T-helper 1 cell (primary cell): ENCODE results near the gene KLF14.
"Not testable (repeated sequence)": the region's sequence is repeated elsewhere in the genome, so short reads cannot be mapped to it uniquely, and the experiment has no call there.

Source experiments
- DNase-seq, 5 donors: peaks; one replicate each; pipeline ENCODE4 v3.0.0-alpha.2; 2012 to 2020

Gene KLF14

DNA sequence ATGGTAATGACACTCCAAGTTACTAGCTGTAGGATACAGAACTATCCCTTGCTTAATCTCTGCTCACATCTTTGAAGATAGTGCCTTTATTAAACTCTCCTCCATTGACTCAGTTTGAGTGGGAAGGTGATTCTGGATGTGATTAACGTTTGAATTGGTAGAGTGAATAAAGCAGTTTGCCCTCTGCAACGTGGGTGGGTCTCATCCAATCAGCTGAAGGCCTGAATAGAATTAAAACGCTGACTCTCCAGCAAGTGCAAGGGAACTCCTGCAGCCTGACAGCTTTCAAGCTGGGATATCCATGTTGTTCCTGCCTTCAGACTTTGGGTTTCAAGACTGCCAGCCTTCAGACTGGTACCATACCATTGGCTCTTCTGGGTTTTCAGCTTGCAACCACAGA lies 21.6 kb downstream of the KLF14 start:
- DNase-seq, result no peak

DNA sequence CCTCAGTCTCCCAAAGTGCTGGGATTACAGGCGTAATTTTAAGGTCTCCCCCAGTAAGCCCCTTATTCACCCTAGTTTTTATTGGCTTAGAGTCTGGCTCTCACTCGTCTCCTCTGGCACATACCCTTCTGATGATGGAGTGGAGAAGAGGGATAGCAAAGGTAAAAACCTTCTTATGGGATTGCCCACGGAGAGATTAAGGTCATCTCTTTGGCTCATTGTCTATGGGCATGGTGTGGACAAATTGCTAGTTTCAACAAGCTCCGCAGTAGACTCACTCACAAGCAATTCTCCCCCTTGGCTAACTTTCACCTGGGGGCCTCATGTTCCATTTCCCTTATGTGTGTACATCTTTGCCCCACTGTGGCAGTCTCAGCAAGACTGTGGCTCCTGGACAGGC lies 25.2 kb downstream of the KLF14 start:
- no peak for DNase-seq

DNA sequence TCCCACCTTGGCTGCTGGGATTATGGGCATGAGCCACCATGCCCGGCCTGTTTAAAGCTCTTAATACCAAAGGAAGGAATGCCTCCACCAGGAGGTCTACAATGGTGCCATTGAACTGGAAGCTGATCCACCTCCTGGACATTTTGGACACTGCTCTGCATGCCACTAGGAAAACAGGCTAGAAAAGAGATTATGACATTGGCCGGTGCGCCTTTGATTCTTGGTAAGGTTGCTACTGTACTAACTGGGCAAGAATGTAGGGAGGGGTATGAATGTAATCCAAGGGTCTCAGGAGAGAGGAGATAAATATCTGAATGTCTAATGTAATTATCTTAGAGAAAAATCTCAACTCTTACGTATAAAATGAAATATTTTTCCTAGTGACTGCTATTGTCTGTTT lies 26.0 kb downstream of the KLF14 start:
- DNase-seq, result no peak

GRCh38 chr7:130703851-130704250 lies 30.2 kb downstream of the KLF14 start:
- DNase-seq, result no peak

- DNase-seq, result no peak
Measured at GRCh38 chr7:130701650-130702049, 32.4 kb downstream of the KLF14 start.

DNA sequence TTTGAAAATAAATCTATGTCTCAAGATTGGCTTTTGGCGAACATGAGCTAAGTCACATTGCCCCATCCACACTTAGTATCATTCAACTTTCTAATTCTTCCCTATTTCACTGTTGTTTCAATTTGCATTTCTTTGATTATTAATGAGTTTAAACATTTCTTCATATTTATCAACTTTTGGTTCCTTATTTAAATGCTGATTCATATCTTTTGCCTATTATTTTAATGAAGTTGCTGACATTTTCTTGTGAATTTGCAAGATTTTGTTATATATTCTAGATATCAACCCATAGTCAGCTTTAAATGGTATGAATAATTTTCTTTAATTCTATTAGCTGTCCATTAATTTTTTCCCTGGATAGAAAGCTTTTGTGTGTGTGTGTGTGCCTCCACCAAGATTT lies 33.2 kb downstream of the KLF14 start:
- DNase-seq, result no peak

DNA sequence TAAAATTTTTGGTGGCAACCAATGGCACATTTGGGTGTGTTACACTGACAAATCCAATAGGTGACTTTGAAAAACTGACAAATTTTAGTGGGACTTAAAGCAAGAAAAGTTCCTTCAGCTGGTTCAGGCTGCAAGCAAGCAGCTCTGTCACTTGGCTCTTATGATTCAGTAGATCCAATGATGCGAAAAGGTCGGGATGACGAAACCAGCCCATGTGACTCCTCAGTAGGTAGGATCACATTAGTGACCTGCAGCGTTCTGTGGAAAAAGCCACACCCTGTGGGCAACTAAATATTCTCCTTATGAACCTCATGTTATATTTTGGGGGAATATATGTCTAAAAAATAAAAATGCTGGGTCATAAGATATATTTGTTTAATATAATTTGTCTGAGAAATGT lies 34.3 kb downstream of the KLF14 start:
- DNase-seq, result no peak

DNA sequence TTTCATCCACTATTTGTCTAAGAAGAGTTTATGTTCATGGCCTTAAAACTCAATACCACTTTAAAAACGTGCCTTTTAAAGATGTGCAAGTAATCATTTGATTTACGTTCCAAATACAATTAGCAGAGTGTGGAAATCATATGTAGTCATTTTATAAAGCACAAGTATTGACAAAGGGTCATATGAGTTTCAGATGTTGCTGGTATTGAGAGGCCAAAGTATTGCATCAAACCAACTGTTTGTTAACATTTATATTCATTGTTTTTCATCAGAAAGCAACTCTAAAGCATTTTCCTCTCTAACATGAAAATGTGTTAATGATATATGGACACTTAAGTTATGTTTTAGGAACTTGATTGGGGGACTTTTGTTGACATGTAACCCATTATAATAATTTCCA lies 36.2 kb downstream of the KLF14 start:
- no peak for DNase-seq

DNA sequence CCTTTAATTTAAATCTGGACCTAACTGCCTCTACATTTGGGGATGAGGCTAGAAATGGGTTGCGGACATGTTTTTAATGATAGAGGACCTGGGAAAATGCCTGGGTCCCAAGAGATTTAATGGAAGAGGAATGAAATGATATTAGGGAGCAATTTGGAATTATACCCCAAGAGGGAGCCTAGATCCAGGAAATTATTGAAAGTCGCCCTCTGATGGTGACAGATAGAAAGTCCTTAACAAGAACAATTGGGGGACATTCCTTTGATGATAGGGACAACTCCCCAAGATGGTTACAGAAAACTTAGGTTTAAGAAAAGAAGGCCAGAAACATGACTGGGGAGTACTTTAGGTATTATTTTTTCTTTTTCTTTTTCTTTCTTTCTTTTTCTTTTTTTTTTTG lies 38.2 kb downstream of the KLF14 start:
- no peak for DNase-seq

GRCh38 chr7:130692396-130692795 lies 41.6 kb downstream of the KLF14 start:
- DNase-seq, result not testable (repeated sequence)

DNA sequence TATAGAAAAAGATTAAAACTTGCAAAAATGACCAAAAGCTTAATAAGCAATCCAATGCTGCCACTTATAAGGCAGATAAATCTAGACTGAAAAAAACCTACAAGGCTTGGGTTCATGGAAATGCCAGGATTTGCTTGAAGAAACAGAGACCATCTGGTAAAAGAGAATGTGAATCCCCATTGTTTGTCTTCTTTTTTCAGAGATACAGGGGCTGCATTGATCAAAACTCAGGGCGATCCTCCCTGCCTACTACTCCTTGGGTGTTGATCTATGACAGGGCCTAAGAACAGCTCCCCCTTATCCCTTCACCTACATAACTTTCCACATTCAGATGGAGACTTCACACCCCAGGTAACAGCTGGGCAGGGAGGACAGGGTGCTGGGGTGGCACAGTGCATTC lies 44.3 kb downstream of the KLF14 start:
- no peak for DNase-seq

GRCh38 chr7:130683026-130683425 lies 51.0 kb downstream of the KLF14 start:
- no peak for DNase-seq
